NCI-H2107 (cell line): ENCODE results near the gene REXO4.
A peak's percentile ranks its signal among the peaks of the same experiment; 100 is the strongest.
"Not testable (repeated sequence)": the region's sequence is repeated elsewhere in the genome, so short reads cannot be mapped to it uniquely, and the experiment has no call there.

ENCODE experiments used
- DNase-seq: peaks from one replicate; lab custom pipeline; 2025; lab: John Stamatoyannopoulos, UW

Gene REXO4

GRCh38 chr9:133421615-133422542, 4.1 kb upstream of the REXO4 start, which contains the start of gene ADAMTS13:
Gene ADAMTS13, plus strand, starts transcription at chr9:133422367. Its CDS starts 77 bp downstream, at chr9:133422444.
- DNase-seq: no peak

- DNase-seq: no peak
Observed at GRCh38 chr9:133420392-133420827, 2.6 kb upstream of the REXO4 start.

GRCh38 chr9:133419005-133419404, 1.2 kb upstream of the REXO4 start:
- no peak for DNase-seq

GRCh38 chr9:133415170-133415569, 2.6 kb downstream of the REXO4 start:
- DNase-seq: no peak

- no peak for DNase-seq
Observed at GRCh38 chr9:133408042-133408441, 9.8 kb downstream of the REXO4 start.

GRCh38 chr9:133406480-133407307, 11.1 kb downstream of the REXO4 start:
- DNase-seq: peak; percentile 38

- no peak for DNase-seq
Observed at GRCh38 chr9:133405508-133406438, 12.0 kb downstream of the REXO4 start.

GRCh38 chr9:133404454-133405002, 13.3 kb downstream of the REXO4 start:
- no peak for DNase-seq

GRCh38 chr9:133403766-133404453, 13.9 kb downstream of the REXO4 start:
- peak; percentile 29 for DNase-seq

- DNase-seq: no peak
Observed at GRCh38 chr9:133402689-133403088, 15.1 kb downstream of the REXO4 start.

GRCh38 chr9:133401588-133401987, 16.2 kb downstream of the REXO4 start:
- DNase-seq: no peak

- DNase-seq: no peak
Observed at GRCh38 chr9:133400292-133400691, 17.5 kb downstream of the REXO4 start.

GRCh38 chr9:133397895-133398294, 19.9 kb downstream of the REXO4 start:
- DNase-seq: no peak

- no peak for DNase-seq
Observed at GRCh38 chr9:133397370-133397769, 20.4 kb downstream of the REXO4 start.

GRCh38 chr9:133396952-133397351, 20.9 kb downstream of the REXO4 start:
- no peak for DNase-seq

- no peak for DNase-seq
Observed at GRCh38 chr9:133394687-133395271, 23.0 kb downstream of the REXO4 start.

- no peak for DNase-seq
Observed at GRCh38 chr9:133393399-133393798, 24.4 kb downstream of the REXO4 start.

GRCh38 chr9:133392308-133392707, 25.5 kb downstream of the REXO4 start:
- DNase-seq: not testable (repeated sequence)

GRCh38 chr9:133391449-133391848, 26.4 kb downstream of the REXO4 start:
- not testable (repeated sequence) for DNase-seq

GRCh38 chr9:133390713-133391112, 27.1 kb downstream of the REXO4 start:
- no peak for DNase-seq
